IgD-negative memory B cell (primary cell): Measurements from ENCODE around the gene USP12. TPM values are rescaled to one million over a fixed set of nuclear protein-coding genes. Genes with fewer than 3 reads are reported as not detected.
"Not testable (repeated sequence)": the region's sequence is repeated elsewhere in the genome, so short reads cannot be mapped to it uniquely, and the experiment has no call there.

Source experiments
- H3K27ac Mint-ChIP-seq, 3 donors: one replicate each; pipeline ENCODE4 v1.8.0; 2020 to 2022; ENCODE audit warnings: mild to moderate bottlenecking in 3 of 3, mixed read lengths in 3 of 3, moderate library complexity in 1 of 3
- H3K27me3 Mint-ChIP-seq: one replicate; pipeline ENCODE4 v1.8.0; 2021; ENCODE audit warnings: mixed read lengths
- H3K36me3 Mint-ChIP-seq: one replicate; pipeline ENCODE4 v1.8.0; 2020; ENCODE audit warnings: mild to moderate bottlenecking, mixed read lengths
- H3K4me1 Mint-ChIP-seq, 3 donors: one replicate each; pipeline ENCODE4 v1.8.0; 2020 to 2022; ENCODE audit warnings: mixed read lengths in 3 of 3, mild to moderate bottlenecking in 1 of 3
- H3K4me3 Mint-ChIP-seq, 4 donors: one replicate each; pipeline ENCODE4 v1.8.0; 2020 to 2022; ENCODE audit warnings: mild to moderate bottlenecking in 4 of 4, mixed read lengths in 4 of 4, moderate library complexity in 3 of 4
- H3K9me3 Mint-ChIP-seq, 3 donors: one replicate each; pipeline ENCODE4 v1.8.0; 2020 to 2021; ENCODE audit warnings: mixed read lengths in 3 of 3, mild to moderate bottlenecking in 1 of 3
- polyA plus RNA-seq: library from polyadenylated mRNA; unstranded; fragments of 300-500 nt; fragmentation: Illumina TruSeq; gene quantifications from one replicate; pipeline ENCODE4 v1.2.3, GENCODE V29; 2021

Gene USP12
- polyA plus RNA-seq, 1 donor from 2014 or later = 18.8 TPM

DNA sequence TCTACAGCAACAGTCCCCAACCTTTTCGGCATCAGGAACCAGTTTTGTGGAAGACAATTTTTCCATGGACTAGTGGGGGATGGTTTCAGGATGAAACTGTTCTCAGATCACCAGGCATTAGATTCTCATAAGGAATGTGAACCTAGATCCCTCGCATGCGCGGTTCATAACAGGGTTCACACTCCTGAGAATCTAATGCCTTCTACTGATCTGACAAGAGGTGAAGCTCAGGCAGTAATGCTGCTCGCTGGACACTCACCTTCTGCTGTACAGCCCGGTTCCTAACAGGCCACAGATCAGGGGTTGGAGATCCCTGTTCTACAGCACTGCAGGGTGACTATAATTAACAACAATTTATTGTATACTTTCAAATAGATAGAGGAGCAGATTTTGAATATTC is 21.9 kb downstream of the USP12 start:
- Mint-ChIP-seq H3K9me3 (peaks cover 0 to 4% (median 0%) of the 10 kb centered on the region in 3 donors), H3K4me1 (peaks cover 62 to 75% (median 67%) of the 10 kb centered on the region in 3 donors), H3K27me3 (no peaks in the 10 kb centered on the region), H3K36me3 (no peaks in the 10 kb centered on the region), H3K4me3 (peak overlapping the region in 2 of 4 donors; percentile 31 to 80), H3K27ac (no peak overlapping the region)

DNA sequence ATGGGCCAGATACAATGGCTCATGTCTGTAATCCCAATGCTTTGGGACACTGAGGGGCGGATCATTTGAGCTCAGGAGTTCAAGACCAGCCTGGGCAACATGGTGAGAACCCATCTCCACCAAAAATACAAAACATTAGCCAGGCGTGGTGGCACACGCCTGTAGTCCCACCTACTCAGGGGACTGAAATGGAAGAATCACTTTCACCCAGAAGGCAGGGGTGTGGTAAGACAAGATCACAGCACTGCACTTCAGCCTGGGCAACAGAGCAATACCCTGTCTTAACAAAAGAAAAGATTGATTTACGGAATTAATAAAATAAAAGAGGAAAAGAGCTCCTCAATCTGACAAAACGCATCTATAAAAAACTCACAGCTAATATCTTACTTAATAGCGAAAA is 22.7 kb downstream of the USP12 start:
- no peak overlapping the region for H3K27ac Mint-ChIP-seq

DNA sequence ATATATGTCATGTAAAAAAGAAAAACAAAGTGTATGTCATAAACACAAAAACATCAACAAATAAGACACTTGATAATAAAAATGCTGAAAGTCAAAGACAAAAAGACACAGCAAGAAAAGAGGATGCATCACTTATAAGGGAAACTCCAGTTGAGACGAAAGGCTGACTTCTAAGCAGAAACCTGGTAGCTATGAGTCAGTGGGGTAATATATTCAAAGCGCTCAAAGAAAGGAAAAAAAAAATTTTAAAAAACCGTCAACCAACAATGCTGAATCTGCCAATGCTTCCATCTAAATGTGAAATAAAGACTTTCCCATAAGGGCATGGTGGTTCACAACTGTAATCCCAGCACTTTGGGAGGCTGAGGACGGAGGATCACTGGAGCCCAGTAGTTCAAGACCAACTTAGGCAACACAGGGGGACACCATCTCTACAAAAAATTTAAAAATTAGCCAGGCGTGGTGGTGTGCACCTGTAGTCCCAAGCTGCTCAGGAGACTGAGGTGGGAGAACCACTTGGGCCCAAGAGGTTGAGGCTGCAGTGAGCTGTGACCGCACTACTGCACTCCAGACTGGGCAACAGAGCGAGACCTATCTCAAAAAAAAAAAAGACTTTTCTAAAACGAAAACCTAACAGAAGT is 24.0 kb downstream of the USP12 start:
- Mint-ChIP-seq H3K4me1 (peaks cover 56 to 64% (median 60%) of the 10 kb centered on the region in 3 donors), H3K27me3 (no peaks in the 10 kb centered on the region), H3K9me3 (peaks cover 0 to 4% (median 2%) of the 10 kb centered on the region in 3 donors), H3K36me3 (peaks cover 3% of the 10 kb centered on the region), H3K4me3 (peak overlapping the region in 3 of 4 donors; percentile 33 to 79 (median 72)), H3K27ac (peak overlapping the region; percentile 86 to 93 (median 88))

More for the DNA sequence above, 22.7 kb downstream of the USP12 start:
- H3K36me3 Mint-ChIP-seq = no peaks in the 10 kb centered on the region
- no peaks in the 10 kb centered on the region for H3K27me3 Mint-ChIP-seq
- H3K4me3 Mint-ChIP-seq = peak overlapping the region in 2 of 4 donors; percentile 29 to 71
- peaks cover 57 to 66% (median 63%) of the 10 kb centered on the region in 3 donors for H3K4me1 Mint-ChIP-seq
- peaks cover 0 to 4% (median 0%) of the 10 kb centered on the region in 3 donors for H3K9me3 Mint-ChIP-seq

DNA sequence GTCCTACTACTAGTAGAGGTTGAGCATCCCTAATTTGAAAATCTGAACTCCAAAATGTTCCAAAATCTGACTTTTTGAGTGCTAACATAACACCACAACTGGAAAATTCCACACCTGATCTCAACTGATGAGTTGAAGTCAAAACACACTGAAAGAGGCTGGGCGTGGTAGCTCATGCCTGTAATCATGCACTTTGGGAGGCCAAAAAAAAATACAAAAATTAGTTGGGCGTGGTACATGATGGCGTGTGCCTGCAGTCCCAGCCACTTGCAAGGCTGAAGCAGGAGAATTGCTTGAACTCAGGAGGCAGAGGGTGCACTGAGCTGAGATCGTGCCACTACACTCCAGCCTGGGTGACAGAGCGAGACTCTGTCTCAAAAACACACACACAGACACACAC is 29.9 kb downstream of the USP12 start:
- H3K27ac Mint-ChIP-seq = no peak overlapping the region
- peak overlapping the region in 2 of 4 donors; percentile 29 to 55 for H3K4me3 Mint-ChIP-seq
- H3K27me3 Mint-ChIP-seq = no peaks in the 10 kb centered on the region
- peaks cover 0 to 4% (median 1%) of the 10 kb centered on the region in 3 donors for H3K9me3 Mint-ChIP-seq
- peaks cover 23 to 30% (median 30%) of the 10 kb centered on the region in 3 donors for H3K4me1 Mint-ChIP-seq
- H3K36me3 Mint-ChIP-seq = peaks cover 19% of the 10 kb centered on the region

DNA sequence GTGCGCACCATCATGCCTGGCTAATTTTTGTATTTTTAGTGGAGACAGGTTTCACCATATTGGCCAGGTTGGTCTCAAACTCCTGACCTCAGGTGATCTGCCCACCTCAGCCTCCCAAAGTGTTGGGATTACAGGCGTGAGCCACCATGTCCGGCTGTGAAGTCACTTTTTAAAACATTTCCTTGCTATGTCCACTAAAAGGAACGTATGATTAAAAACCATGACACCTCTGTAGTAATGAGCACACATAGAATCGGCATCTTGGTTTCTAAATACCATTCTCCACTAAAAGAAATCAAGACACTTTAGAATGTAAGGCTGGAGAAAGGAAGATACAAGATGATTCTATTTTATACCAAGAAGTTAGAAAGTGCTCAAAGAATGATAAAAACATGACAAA is 30.5 kb downstream of the USP12 start:
- not testable (repeated sequence) for H3K4me3 Mint-ChIP-seq, H3K27me3 Mint-ChIP-seq, H3K9me3 Mint-ChIP-seq, H3K27ac Mint-ChIP-seq
- Mint-ChIP-seq H3K36me3 (peaks cover 19% of the 10 kb centered on the region), H3K4me1 (peaks cover 21 to 29% (median 27%) of the 10 kb centered on the region in 3 donors)

DNA sequence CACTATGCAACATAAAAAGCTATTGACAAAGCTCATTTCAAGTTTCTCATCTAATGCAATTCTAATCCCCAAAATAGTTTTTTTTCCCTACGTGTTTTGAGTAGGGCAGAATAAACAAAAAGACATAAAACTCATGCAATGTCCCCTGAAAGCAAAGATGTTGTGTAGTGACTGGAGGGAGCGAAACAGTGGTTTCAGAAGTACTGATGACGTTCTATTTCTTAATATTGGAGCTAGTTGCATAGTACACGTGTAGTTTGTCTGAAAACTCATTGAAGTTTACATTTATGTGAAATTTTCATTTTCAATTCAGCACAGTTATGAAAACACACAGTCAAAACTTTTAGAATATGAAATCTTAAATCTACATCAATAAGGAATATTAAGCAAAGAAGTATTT is 31.6 kb downstream of the USP12 start:
- no peak overlapping the region for H3K4me3 Mint-ChIP-seq
- peaks cover 11 to 25% (median 24%) of the 10 kb centered on the region in 3 donors for H3K4me1 Mint-ChIP-seq
- peaks cover 19% of the 10 kb centered on the region for H3K36me3 Mint-ChIP-seq
- H3K27me3 Mint-ChIP-seq = no peaks in the 10 kb centered on the region
- peaks cover 0 to 4% (median 1%) of the 10 kb centered on the region in 3 donors for H3K9me3 Mint-ChIP-seq
- H3K27ac Mint-ChIP-seq = no peak overlapping the region

DNA sequence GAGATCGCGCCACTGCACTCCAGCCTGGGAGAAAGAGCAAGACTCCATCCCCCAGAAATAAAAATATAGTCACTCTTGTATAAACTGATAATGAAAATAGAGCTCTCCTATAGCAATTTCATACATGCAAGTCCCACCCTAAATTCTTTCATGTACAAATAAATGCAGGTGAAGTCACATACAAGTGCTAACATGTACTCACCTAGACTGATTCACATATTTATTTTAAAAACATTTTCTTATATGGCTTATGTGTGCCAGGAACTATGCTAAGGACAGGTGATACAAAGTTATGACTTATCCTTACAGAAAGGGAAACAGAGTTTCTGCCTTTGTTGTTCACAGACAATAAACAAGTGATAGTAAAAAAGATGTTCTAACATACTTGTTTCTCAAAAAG is 32.0 kb downstream of the USP12 start:
- Mint-ChIP-seq H3K27me3 (no peaks in the 10 kb centered on the region), H3K36me3 (peaks cover 19% of the 10 kb centered on the region), H3K9me3 (peaks cover 0 to 4% (median 1%) of the 10 kb centered on the region in 3 donors), H3K4me3 (no peak overlapping the region), H3K27ac (no peak overlapping the region), H3K4me1 (peaks cover 12 to 29% (median 26%) of the 10 kb centered on the region in 3 donors)

DNA sequence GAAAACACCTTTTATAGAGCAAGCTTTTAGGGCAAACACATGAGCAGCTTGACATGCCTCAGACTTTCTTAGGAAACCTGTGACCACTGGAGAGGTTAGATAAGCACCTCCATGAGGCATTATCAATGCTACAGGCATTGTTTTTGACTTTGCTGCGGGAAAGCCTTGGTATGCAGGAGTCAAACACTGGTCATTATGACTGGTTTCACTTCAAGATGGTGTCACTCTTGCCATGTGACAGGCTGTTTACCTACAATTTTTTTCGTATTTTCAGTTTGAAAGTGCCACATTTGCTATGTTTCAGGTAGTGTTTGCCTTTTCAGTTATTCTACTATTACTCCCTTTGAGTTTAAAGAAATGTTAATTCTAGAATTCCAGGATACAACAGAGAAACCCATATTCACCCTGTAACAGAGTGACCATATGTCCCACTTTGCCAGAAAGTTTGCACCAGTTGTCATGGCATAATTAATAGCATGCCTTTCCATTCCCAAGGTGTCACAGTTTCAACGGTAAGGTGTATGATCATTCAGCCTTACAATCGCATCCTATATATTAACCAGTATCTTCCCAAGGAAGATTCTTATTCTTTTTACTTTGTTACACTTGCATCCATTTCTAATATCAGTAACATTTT is 33.0 kb downstream of the USP12 start:
- Mint-ChIP-seq H3K36me3 (peaks cover 20% of the 10 kb centered on the region), H3K9me3 (peaks cover 0 to 2% (median 1%) of the 10 kb centered on the region in 3 donors), H3K27me3 (no peaks in the 10 kb centered on the region), H3K4me3 (no peak overlapping the region), H3K4me1 (peaks cover 15 to 32% (median 29%) of the 10 kb centered on the region in 3 donors), H3K27ac (peak overlapping the region in 1 of 3 donors; percentile 5)

DNA sequence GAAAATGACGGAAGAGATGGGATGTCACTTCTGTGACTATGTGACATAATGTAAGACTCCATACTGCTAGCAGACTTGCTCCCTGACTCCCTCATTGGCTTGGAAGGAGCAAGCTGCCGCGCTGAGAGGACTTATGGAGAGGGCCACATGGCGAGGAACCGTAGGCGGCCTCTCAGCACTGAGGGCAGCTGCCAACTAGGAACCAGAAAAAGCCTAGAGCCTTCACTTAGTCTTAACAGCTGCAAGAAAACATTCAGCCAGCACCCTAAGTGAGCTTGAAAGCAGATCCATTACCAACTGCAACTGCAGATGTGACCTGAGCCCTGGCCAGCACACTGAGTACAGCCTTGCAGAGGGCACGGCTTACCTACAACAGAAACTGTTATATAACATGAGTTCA is 33.9 kb downstream of the USP12 start:
- Mint-ChIP-seq H3K4me1 (peaks cover 17 to 32% (median 32%) of the 10 kb centered on the region in 3 donors), H3K4me3 (no peak overlapping the region), H3K36me3 (peaks cover 18% of the 10 kb centered on the region), H3K27ac (peak overlapping the region in 1 of 3 donors; percentile 47), H3K9me3 (peaks cover 0 to 1% (median 0%) of the 10 kb centered on the region in 3 donors), H3K27me3 (no peaks in the 10 kb centered on the region)

DNA sequence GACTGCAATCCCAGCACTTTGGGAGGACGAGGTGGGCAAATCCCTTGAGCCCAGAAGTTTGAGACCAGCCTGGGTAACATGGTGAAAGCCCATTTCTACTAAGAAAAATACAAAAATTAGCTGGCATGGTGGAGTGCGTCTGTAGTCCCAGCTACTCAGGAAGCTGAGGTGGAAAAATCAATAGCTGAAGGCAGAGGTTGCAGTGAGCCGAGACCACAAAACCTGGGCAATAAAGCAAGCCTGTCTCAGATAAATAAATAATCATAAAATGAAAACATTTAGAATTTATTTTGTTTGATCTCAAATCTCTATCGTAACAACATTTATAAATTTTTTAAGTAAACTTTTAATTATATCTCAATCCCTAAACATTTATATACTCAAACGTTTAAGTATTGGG is 36.6 kb downstream of the USP12 start:
- Mint-ChIP-seq H3K9me3 (peaks cover 0 to 6% (median 5%) of the 10 kb centered on the region in 3 donors), H3K27ac (peak overlapping the region in 1 of 3 donors; percentile 68), H3K27me3 (no peaks in the 10 kb centered on the region), H3K36me3 (peaks cover 13% of the 10 kb centered on the region), H3K4me3 (no peak overlapping the region), H3K4me1 (peaks cover 38 to 50% (median 46%) of the 10 kb centered on the region in 3 donors)

DNA sequence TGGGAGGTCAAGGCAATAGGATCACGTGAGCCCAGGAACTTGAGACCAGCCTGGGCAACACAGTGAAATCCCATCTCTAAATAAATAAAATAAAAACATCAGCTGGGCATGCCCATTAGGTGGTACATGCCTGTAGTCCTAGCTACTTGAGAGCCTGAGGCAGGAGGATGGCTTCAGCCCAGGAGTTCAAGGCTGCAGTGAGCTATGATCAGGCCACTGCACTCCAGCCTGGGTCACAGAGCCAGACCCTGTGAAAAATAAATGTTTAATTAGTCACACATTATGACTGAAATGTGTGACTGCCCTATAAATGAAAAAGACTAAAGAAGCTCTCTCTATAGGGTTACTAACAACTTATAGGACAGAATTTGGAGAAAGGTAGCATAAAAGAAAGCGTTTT is 37.7 kb downstream of the USP12 start:
- no peak overlapping the region for H3K27ac Mint-ChIP-seq
- H3K9me3 Mint-ChIP-seq = peaks cover 0 to 6% (median 5%) of the 10 kb centered on the region in 3 donors
- no peaks in the 10 kb centered on the region for H3K27me3 Mint-ChIP-seq
- H3K36me3 Mint-ChIP-seq = peaks cover 8% of the 10 kb centered on the region
- H3K4me3 Mint-ChIP-seq = no peak overlapping the region
- peaks cover 43 to 51% (median 43%) of the 10 kb centered on the region in 3 donors for H3K4me1 Mint-ChIP-seq

DNA sequence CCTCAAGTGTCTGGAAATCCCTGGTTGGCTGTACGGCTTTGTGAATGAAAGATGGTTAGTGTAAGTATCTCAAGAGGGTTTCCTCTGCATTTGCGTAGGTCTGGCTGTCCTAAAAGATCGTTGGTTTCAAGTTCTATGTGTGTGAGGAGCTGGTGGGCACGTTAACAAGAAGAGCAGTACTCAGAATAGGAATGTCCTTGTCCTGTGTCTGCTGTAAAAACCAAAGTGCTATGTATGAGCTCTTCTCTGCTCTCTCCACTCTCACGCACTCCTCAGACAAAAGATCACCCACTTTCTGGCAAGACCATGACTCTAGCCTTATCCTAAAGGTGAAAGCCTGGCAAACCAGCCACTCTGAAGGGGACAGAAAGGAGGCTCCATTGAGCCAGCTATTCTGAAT is 39.1 kb downstream of the USP12 start:
- peaks cover 55 to 59% (median 57%) of the 10 kb centered on the region in 3 donors for H3K4me1 Mint-ChIP-seq
- peak overlapping the region in 2 of 3 donors; percentile 6 to 91 for H3K27ac Mint-ChIP-seq
- peak overlapping the region in 3 of 4 donors; percentile 10 to 66 (median 60) for H3K4me3 Mint-ChIP-seq
- peaks cover 0 to 6% (median 5%) of the 10 kb centered on the region in 3 donors for H3K9me3 Mint-ChIP-seq
- H3K27me3 Mint-ChIP-seq = no peaks in the 10 kb centered on the region
- peaks cover 3% of the 10 kb centered on the region for H3K36me3 Mint-ChIP-seq

DNA sequence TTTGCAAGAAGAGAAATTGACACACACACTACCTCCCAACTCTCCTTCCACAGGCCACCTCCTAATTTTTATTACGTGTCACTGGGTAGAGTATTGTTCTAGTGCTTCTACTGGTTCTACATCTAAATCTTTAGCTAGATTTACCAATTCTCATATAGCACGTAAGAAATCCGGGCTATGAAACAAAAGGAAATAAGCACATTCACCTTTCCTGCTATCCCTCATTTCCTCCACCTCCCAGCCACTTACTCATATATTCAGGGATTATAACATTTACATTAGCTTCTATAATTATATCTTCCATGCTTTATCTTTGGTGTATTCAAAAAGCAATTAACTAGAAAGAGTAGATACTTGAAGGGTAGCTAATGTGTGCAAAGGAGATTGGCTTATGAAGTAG is 39.7 kb downstream of the USP12 start:
- H3K27ac Mint-ChIP-seq = peak overlapping the region in 2 of 3 donors; percentile 6 to 91
- H3K27me3 Mint-ChIP-seq = no peaks in the 10 kb centered on the region
- peaks cover 0 to 6% (median 5%) of the 10 kb centered on the region in 3 donors for H3K9me3 Mint-ChIP-seq
- peak overlapping the region in 2 of 4 donors; percentile 57 to 78 for H3K4me3 Mint-ChIP-seq
- H3K4me1 Mint-ChIP-seq = peaks cover 62 to 63% (median 63%) of the 10 kb centered on the region in 3 donors
- H3K36me3 Mint-ChIP-seq = peaks cover 4% of the 10 kb centered on the region

DNA sequence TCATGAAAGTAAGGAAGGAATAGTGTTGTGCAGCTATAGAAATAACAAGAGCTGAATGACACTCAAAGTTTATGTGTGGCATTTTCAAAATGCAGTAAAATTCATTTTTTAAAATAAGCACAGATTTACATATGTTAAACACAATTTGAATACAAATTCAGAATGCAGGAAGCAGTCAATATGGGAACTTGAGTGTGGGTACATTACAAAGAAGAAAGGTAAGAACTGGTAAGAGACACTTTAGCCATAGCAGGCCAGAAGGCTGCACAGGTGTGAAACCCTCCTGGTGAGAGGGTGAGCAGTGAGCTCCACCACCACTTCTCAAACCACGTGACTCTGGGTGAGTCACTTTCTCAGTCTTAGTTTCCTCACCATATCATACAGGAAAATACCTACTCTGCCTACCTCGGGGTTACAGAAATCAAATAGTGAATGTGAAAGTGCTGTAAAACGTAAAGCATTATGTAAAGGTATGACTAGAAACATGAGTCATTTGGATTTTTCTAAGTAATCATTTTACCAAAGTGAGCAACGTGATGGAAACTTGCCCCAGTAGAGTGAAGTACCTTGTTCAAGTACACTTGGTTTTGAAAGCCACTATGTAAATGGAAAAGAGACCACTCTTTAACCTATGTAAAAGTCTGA is 40.5 kb downstream of the USP12 start:
- peaks cover 64 to 67% (median 66%) of the 10 kb centered on the region in 3 donors for H3K4me1 Mint-ChIP-seq
- peak overlapping the region in 2 of 4 donors; percentile 63 to 82 for H3K4me3 Mint-ChIP-seq
- H3K36me3 Mint-ChIP-seq = peaks cover 4% of the 10 kb centered on the region
- peak overlapping the region; percentile 44 to 91 (median 64) for H3K27ac Mint-ChIP-seq
- H3K9me3 Mint-ChIP-seq = peaks cover 0 to 6% (median 5%) of the 10 kb centered on the region in 3 donors
- no peaks in the 10 kb centered on the region for H3K27me3 Mint-ChIP-seq
